Activated naive CD8-positive, alpha-beta T cell treated with anti-CD3 and anti-CD28 coated beads, Interleukin-2, amount 10 ng/mL, durations not matched to agents 7 days and 5 days (primary cell): ENCODE results near the gene TMEM63B. TPM values are rescaled to one million over a fixed set of nuclear protein-coding genes. Genes with fewer than 3 reads are reported as not detected.
"Not testable (repeated sequence)": the region's sequence is repeated elsewhere in the genome, so short reads cannot be mapped to it uniquely, and the experiment has no call there.

ENCODE experiments used
- ATAC-seq: fragments of 150-1000 bp; cut with Tn5 transposase; one replicate; pipeline ENCODE4 v1.10.0; 2021; ENCODE audit warnings: low read depth, moderate library complexity
- POLR2A ChIA-PET: fragments of 350-600 bp; sonication (Branson Sonifier 250); formaldehyde crosslinking; loops from one replicate; lab custom pipeline; 2021; ENCODE audit warnings: antibody characterized with exemption; lab: Charles Lee
- DNase-seq: peaks from one replicate; pipeline ENCODE4 v3.0.0; 2021
- H3K27ac Mint-ChIP-seq: one replicate; pipeline ENCODE4 v1.8.0; 2022; ENCODE audit warnings: mild to moderate bottlenecking, mixed read lengths
- H3K27me3 Mint-ChIP-seq: one replicate; pipeline ENCODE4 v1.8.0; 2022; ENCODE audit warnings: mild to moderate bottlenecking, moderate library complexity, mixed read lengths
- H3K36me3 Mint-ChIP-seq: one replicate; pipeline ENCODE4 v1.8.0; 2021; ENCODE audit warnings: mild to moderate bottlenecking, mixed read lengths
- H3K4me1 Mint-ChIP-seq: one replicate; pipeline ENCODE4 v1.8.0; 2021; ENCODE audit warnings: mixed read lengths
- H3K4me3 Mint-ChIP-seq: one replicate; pipeline ENCODE4 v1.8.0; 2022; ENCODE audit warnings: mild to moderate bottlenecking, moderate library complexity, mixed read lengths
- H3K9me3 Mint-ChIP-seq: one replicate; pipeline ENCODE4 v1.8.0; 2021; ENCODE audit warnings: mixed read lengths
- total RNA-seq, 2 experiments: library from RNA; stranded (reverse); gene quantifications; one replicate each; pipeline ENCODE4 v1.2.3, GENCODE V29; 2021

TMEM63B gene
- total RNA-seq, 2 experiments from 2014 or later, result 20.8 to 21.8 TPM

DNA sequence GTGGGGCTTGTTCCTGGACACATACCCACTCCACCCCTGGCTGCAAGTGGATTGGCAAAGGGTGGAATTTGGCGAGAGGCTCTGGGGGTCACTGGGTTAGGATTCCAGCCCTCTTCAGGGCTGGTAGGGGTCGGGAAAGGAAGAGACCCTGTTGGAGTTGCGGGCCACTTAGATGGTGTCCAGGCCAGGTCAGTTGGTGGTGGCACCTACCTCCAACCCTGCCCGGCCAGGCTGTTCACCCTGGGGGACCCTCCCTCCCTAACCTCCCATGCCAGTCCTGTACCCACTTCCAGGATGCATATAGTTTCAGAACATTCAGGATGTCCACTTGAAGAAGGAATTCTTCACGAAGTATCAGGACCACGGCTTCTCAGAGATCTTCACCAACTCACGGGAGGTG is 52.3 kb downstream of the TMEM63B start:
- ATAC-seq, result no peak
- H3K4me3 Mint-ChIP-seq, result no peak overlapping the region
- H3K4me1 Mint-ChIP-seq, result peaks cover 12% of the 10 kb centered on the region
- POLR2A ChIA-PET, result no interaction called here
- H3K9me3 Mint-ChIP-seq, result no peaks in the 10 kb centered on the region
- DNase-seq, result no peak
- H3K36me3 Mint-ChIP-seq, result no peaks in the 10 kb centered on the region
- H3K27me3 Mint-ChIP-seq, result peaks cover 11% of the 10 kb centered on the region
- no peak overlapping the region for H3K27ac Mint-ChIP-seq

DNA sequence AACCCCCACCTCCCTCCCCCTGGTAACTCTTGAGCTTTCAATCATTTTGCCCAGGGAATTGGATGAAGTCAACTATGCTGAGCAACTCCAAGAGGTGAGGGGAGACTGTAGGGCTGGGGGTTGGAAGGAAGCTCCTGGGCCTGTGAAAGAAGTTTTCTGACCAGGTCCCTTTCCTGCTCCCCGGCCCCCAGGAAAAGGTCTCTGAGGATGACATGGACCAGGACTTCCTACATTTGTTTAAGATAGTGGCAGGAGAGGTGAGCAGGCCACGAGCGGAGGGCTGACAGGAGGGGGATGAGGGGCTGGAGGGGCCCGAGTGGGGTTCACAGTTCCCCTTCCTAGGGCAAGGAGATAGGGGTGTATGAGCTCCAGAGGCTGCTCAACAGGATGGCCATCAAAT is 53.1 kb downstream of the TMEM63B start:
- no peak overlapping the region for H3K4me3 Mint-ChIP-seq
- POLR2A ChIA-PET, result no interaction called here
- ATAC-seq, result peak; percentile 9
- H3K27ac Mint-ChIP-seq, result no peak overlapping the region
- H3K36me3 Mint-ChIP-seq, result no peaks in the 10 kb centered on the region
- DNase-seq, result no peak
- peaks cover 14% of the 10 kb centered on the region for H3K4me1 Mint-ChIP-seq
- peaks cover 7% of the 10 kb centered on the region for H3K27me3 Mint-ChIP-seq
- H3K9me3 Mint-ChIP-seq, result no peaks in the 10 kb centered on the region

DNA sequence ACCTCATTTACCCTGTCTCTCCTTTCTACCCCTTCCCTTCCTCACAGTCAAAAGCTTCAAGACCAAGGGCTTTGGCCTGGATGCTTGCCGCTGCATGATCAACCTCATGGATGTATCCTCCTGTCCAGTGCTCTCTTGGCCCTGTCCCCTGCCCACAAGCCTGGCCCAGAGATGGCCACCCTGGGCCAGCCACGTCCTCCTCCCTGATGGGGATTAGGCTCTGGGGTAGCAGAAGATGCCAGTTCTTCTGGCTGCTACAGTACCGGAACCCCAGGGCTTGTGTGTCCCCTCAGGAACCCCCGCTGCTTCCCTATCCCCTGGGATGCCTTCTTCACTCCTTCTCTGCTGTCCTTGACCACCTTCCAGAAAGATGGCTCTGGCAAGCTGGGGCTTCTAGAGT is 53.5 kb downstream of the TMEM63B start:
- Mint-ChIP-seq H3K4me3 (no peak overlapping the region), H3K9me3 (no peaks in the 10 kb centered on the region), H3K27ac (no peak overlapping the region), H3K4me1 (peaks cover 17% of the 10 kb centered on the region), H3K27me3 (peaks cover 7% of the 10 kb centered on the region), H3K36me3 (no peaks in the 10 kb centered on the region)
- peak; percentile 10 for ATAC-seq
- POLR2A ChIA-PET, result no interaction called here
- DNase-seq, result no peak

DNA sequence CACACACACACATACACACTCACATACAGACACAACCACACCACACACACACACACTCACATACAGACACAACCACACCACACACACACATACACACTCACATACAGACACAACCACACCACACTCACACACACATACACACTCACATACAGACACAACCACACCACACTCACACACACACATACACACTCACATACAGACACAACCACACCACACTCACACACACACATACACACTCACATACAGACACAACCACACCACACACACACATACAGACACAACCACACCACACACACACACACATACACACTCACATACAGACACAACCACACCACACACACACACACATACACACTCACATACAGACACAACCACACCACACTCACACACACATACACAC is 54.4 kb downstream of the TMEM63B start:
- H3K4me3 Mint-ChIP-seq, H3K27me3 Mint-ChIP-seq, ATAC-seq, H3K9me3 Mint-ChIP-seq, H3K36me3 Mint-ChIP-seq, H3K27ac Mint-ChIP-seq, POLR2A ChIA-PET, DNase-seq: not testable (repeated sequence)
- peaks cover 17% of the 10 kb centered on the region for H3K4me1 Mint-ChIP-seq

DNA sequence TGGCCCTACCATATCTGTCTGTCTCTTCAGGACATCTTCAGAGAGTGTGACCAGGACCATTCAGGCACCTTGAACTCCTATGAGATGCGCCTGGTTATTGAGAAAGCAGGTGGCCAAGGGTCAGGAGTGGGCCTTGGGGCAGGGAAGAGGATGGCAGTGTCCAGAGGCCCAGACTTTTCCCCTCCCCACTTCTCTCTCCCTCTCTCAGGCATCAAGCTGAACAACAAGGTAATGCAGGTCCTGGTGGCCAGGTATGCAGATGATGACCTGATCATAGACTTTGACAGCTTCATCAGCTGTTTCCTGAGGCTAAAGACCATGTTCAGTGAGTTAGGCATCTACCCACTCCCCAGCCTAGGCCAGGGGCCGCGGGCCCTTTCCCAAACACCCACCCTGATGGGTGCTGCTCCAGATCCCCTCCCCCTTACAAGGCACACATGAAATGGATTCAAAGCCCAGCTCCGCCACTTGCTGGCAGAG is 55.6 kb downstream of the TMEM63B start:
- Mint-ChIP-seq H3K27ac (no peak overlapping the region), H3K4me1 (peaks cover 9% of the 10 kb centered on the region), H3K36me3 (no peaks in the 10 kb centered on the region), H3K4me3 (no peak overlapping the region), H3K27me3 (peaks cover 5% of the 10 kb centered on the region), H3K9me3 (no peaks in the 10 kb centered on the region)
- POLR2A ChIA-PET, result no interaction called here
- ATAC-seq, result no peak
- DNase-seq, result no peak

DNA sequence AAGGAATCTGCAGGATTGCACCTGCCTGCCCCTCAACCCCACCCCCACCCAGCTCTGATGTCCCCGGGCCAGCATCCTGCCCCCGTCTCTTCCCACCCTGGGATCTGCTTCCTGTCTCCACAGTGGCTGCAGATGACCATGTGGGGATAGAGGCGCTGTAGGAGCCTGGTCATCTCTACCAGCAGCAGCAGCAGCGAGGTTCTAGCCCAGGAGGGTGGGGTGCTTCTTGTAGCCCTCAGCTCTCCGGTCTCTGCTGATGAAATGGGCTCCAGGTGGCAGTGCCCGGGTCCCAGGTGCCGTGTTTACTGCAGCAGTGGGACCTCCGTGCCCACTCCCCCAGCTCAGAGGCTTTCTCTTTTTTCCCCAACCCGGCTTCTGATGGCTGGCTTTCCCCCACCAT is 56.4 kb downstream of the TMEM63B start:
- H3K27me3 Mint-ChIP-seq, result peaks cover 5% of the 10 kb centered on the region
- DNase-seq, result no peak
- H3K4me1 Mint-ChIP-seq, result peaks cover 9% of the 10 kb centered on the region
- no peaks in the 10 kb centered on the region for H3K36me3 Mint-ChIP-seq
- no peaks in the 10 kb centered on the region for H3K9me3 Mint-ChIP-seq
- POLR2A ChIA-PET, result no interaction called here
- no peak overlapping the region for H3K27ac Mint-ChIP-seq
- no peak for ATAC-seq
- H3K4me3 Mint-ChIP-seq, result no peak overlapping the region

DNA sequence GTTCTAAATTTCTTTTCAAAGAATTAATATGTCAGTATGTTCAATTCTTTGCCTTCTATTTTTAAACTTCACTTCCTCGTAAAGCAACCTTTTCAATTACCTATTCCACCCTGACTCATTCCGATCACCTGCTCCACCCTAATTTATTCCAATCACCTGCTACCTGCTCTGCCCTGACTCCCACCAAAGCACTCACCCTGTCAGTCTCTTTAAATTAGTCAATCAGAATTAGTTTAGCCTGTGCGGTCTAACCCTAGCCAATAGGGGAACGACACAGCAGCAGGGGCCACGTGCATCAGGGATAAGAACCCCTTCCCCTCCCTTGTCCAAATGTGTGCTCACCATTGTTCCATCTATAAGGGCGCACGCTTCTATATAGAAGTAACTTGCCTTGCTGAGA is 58.0 kb downstream of the TMEM63B start:
- POLR2A ChIA-PET, result interaction anchor here (0.6 to 1.7 kb wide), 2 partner anchors 31 to 62 kb away, joined by 4 to 8 read pairs; partner anchors contain the start of gene HSP90AB1
- ATAC-seq, H3K27ac Mint-ChIP-seq, H3K9me3 Mint-ChIP-seq, H3K36me3 Mint-ChIP-seq, DNase-seq, H3K4me3 Mint-ChIP-seq, H3K27me3 Mint-ChIP-seq: not testable (repeated sequence)
- peaks cover 12% of the 10 kb centered on the region for H3K4me1 Mint-ChIP-seq

DNA sequence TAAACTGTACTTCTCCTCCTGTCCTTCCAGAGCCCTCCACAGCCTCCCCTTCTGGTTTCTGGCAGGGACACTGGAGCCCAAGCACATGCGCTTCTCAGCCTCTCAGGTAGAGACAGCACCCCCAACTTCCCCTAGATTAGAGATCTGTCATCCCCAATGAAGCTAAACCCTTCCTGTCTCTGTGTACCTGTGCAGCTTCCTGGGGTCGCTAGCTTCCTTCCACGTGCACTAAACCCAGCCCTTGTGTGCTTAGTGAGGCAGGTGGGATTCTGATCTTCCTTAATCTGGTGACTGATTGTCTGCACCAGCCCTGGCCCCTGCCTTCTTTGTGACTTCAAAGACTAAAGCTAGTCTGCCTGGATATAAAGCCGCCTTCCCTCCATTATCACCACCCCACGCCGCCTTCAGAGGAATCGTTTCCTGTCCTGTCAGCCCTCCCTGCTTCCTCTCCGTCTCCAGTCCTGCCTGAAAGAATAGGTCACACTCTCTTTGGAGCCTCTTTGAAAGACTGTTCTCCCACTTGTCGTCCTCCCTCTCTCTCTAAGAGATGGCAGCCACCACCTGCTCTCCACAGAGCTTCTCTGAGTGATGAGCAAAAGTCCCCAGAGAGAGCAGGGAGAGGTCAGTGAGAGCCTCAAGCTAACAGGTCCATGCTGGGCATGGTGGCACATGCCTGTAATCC is 58.7 kb downstream of the TMEM63B start:
- POLR2A ChIA-PET, result interaction anchor here (0.6 to 1.7 kb wide), 2 partner anchors 30 to 61 kb away, joined by 4 to 8 read pairs; partner anchors contain the start of gene HSP90AB1
- DNase-seq (no peak), ATAC-seq (peak; percentile 66)
- Mint-ChIP-seq H3K4me1 (peaks cover 12% of the 10 kb centered on the region), H3K9me3 (no peaks in the 10 kb centered on the region), H3K4me3 (peak overlapping the region; percentile 37), H3K27me3 (peaks cover 4% of the 10 kb centered on the region), H3K36me3 (no peaks in the 10 kb centered on the region), H3K27ac (peak overlapping the region; percentile 47)

DNA sequence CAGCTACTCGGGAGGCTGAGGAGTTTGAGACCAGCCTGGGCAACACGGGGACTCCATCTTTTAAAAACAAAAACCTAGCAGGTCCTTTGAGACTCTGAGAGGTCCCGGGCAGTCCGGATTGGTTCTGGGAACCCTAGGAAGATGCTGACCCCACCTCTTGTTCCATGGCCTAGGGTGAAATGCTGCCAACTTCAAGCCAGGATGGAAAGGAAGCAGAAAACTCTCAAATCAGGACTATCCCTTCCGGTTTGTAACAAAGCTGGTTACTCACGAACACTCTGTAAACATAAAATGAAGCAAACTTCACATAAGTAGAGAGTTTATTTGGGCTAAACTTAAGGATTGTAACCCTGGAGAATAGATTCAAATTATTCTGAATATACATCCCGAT is 59.3 kb downstream of the TMEM63B start:
- no peak overlapping the region for H3K4me3 Mint-ChIP-seq
- no peak for ATAC-seq
- H3K4me1 Mint-ChIP-seq, result peaks cover 12% of the 10 kb centered on the region
- POLR2A ChIA-PET, result interaction anchor here (1.7 kb wide), 1 partner anchor 61 kb away, joined by 8 read pairs; the partner anchor contains the start of gene HSP90AB1
- no peak overlapping the region for H3K27ac Mint-ChIP-seq
- no peak for DNase-seq
- H3K27me3 Mint-ChIP-seq, result peaks cover 4% of the 10 kb centered on the region
- no peaks in the 10 kb centered on the region for H3K36me3 Mint-ChIP-seq
- no peaks in the 10 kb centered on the region for H3K9me3 Mint-ChIP-seq

DNA sequence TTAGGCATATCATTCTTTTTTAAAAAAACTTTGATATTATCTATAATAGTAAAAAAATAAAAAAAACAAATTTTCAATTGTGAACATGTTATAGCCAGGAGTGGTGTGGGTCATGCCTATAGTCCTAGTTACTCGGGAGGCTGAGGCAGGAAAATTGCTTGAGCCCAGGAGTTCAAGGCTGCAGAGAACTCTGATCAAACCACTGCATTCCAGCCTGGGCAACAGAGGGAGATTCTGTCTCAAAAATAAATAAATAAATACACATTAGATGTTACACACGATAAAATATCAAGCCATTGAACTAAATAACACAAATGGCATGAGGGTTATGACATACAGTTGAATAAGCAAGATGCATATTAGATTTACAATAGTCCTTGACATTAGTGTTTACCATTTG is 61.5 kb downstream of the TMEM63B start:
- no peak for DNase-seq
- POLR2A ChIA-PET, result no interaction called here
- Mint-ChIP-seq H3K27ac (no peak overlapping the region), H3K36me3 (no peaks in the 10 kb centered on the region), H3K4me1 (peaks cover 17% of the 10 kb centered on the region), H3K9me3 (no peaks in the 10 kb centered on the region), H3K4me3 (no peak overlapping the region), H3K27me3 (peaks cover 4% of the 10 kb centered on the region)
- no peak for ATAC-seq

DNA sequence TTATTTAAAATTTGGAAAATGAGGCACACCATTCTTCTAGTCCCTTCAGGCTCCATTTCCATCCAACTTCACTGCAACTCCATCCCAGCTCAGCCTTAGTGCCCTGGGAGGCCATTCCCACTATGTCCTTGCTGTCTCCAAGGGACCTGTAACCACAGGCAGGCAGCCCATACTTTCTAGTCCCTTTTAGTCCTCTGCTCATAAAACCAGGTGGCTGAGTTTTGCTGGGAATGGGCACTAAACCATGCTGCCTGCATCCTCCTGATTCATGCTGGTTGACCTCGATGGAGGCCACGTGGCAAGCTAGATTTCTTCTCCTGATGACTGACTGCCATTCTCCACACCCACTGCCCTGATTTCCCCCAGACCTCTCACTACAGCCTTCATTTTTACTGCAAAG is 61.9 kb downstream of the TMEM63B start:
- Mint-ChIP-seq H3K36me3 (no peaks in the 10 kb centered on the region), H3K27me3 (peaks cover 4% of the 10 kb centered on the region), H3K4me1 (peaks cover 17% of the 10 kb centered on the region), H3K9me3 (no peaks in the 10 kb centered on the region), H3K4me3 (no peak overlapping the region), H3K27ac (no peak overlapping the region)
- ATAC-seq, result no peak
- DNase-seq, result no peak
- POLR2A ChIA-PET, result no interaction called here

DNA sequence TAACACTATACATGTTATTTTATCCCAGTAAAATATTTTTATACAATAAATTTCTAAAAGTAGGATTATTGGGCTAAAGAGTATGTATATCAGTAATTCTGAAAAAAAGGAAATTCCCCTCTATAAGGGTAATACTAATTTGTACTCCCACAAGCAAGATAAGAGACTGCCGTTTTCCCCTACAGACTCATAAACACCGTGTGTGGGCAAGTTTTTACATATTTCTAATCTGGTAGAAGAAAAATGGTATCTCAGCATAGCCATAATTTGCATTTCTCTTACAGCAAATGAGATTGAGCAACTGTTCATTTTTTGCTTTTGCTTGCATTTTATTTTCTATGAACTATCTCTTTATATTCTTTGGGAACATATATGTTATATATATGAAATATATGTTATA is 63.4 kb downstream of the TMEM63B start:
- no peak for DNase-seq
- H3K27ac Mint-ChIP-seq, result no peak overlapping the region
- ATAC-seq, result no peak

DNA sequence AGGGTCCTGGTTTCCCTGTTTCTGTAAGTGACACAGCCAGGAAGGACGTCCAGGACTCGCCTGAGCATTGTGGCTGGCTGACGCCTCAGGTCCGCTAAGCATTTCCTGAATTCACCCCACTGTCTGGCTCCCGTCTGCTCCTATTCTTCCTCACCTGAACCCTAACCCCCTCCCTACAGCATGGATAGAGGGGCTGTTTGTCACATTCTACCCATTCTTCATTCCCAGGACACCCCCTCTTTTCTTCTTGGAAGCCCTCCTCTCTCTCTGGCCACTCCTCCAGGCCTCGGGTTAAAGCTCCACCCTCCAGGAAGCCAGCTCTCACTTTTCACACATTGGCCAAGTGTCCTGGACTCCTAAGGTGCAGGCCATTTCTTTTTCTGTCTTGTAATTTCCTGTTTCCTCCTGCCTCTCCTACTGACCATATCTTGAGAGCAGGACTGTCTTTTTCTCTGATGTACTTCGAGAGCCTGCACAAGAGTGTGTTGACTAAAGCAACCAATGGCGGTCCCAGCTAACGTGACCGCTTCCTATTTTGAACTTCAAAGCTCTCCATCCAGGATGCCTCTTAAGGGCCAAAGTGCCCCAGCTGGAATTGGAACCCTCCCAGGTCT is 65.2 kb downstream of the TMEM63B start:
- H3K9me3 Mint-ChIP-seq, result no peaks in the 10 kb centered on the region
- no peak overlapping the region for H3K27ac Mint-ChIP-seq
- H3K36me3 Mint-ChIP-seq, result no peaks in the 10 kb centered on the region
- peaks cover 8% of the 10 kb centered on the region for H3K4me1 Mint-ChIP-seq
- DNase-seq (no peak), ATAC-seq (no peak)
- peaks cover 11% of the 10 kb centered on the region for H3K27me3 Mint-ChIP-seq
- no peak overlapping the region for H3K4me3 Mint-ChIP-seq
- POLR2A ChIA-PET, result no interaction called here

More for the DNA sequence above, 63.4 kb downstream of the TMEM63B start:
- peaks cover 14% of the 10 kb centered on the region for H3K4me1 Mint-ChIP-seq
- no peaks in the 10 kb centered on the region for H3K36me3 Mint-ChIP-seq
- no peaks in the 10 kb centered on the region for H3K9me3 Mint-ChIP-seq
- H3K4me3 Mint-ChIP-seq, result no peak overlapping the region
- POLR2A ChIA-PET, result no interaction called here
- peaks cover 11% of the 10 kb centered on the region for H3K27me3 Mint-ChIP-seq
